ENCODE results near the gene C10orf90. TPM values are rescaled to one million over a fixed set of nuclear protein-coding genes. Genes with fewer than 3 reads are reported as not detected.

The C10orf90 gene
- total RNA-seq, 4 donors from 2014 or later: not detected

- no peak for TF ChIP-seq POLR2A (IDR thresholded peaks at IDR 0.05)
- TF ChIP-seq, protein P1, sequence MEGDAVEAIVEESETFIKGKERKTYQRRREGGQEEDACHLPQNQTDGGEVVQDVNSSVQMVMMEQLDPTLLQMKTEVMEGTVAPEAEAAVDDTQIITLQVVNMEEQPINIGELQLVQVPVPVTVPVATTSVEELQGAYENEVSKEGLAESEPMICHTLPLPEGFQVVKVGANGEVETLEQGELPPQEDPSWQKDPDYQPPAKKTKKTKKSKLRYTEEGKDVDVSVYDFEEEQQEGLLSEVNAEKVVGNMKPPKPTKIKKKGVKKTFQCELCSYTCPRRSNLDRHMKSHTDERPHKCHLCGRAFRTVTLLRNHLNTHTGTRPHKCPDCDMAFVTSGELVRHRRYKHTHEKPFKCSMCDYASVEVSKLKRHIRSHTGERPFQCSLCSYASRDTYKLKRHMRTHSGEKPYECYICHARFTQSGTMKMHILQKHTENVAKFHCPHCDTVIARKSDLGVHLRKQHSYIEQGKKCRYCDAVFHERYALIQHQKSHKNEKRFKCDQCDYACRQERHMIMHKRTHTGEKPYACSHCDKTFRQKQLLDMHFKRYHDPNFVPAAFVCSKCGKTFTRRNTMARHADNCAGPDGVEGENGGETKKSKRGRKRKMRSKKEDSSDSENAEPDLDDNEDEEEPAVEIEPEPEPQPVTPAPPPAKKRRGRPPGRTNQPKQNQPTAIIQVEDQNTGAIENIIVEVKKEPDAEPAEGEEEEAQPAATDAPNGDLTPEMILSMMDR (IDR thresholded peaks at IDR 0.05): no peak
- H3K4me3 ChIP-seq: no peak overlapping the region
- no peaks in the 10 kb centered on the region for H3K36me3 ChIP-seq
- no peaks in the 10 kb centered on the region for H3K9me3 ChIP-seq
- DNase-seq: no peak
- no peaks in the 10 kb centered on the region for H3K27me3 ChIP-seq
- no peaks in the 10 kb centered on the region for H3K4me1 ChIP-seq
- H3K27ac ChIP-seq: no peak overlapping the region
Measured at GRCh38 chr10:126659750-126660149, 10.7 kb downstream of the C10orf90 start.

- H3K27ac ChIP-seq: no peak overlapping the region
- TF ChIP-seq, protein P1 (IDR thresholded peaks at IDR 0.05): no peak
- no peak for TF ChIP-seq POLR2A (IDR thresholded peaks at IDR 0.05)
- no peaks in the 10 kb centered on the region for H3K4me1 ChIP-seq
- no peaks in the 10 kb centered on the region for H3K27me3 ChIP-seq
- no peaks in the 10 kb centered on the region for H3K36me3 ChIP-seq
- no peak overlapping the region for H3K4me3 ChIP-seq
- H3K9me3 ChIP-seq: no peaks in the 10 kb centered on the region
- DNase-seq: no peak
Measured at GRCh38 chr10:126658928-126659327, 11.6 kb downstream of the C10orf90 start.

DNA sequence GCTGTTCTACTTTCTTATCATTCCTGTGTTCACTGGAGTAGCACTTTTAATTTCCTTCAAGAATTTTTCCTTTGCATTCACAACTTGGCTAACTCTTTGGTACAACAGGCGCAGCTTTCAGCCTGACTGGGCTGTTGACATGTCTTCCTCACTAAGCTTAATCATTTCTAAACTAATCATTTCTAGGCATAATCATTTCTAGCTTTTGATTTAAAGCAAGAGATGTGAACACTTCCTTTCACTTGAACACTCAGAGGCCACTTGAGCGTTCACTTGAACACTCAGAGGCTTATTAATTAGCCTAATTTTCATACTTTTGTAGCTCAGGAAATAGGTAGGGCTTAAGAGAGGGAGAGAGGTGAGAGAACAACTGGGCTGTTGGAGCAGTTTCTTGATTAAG lies 15.9 kb downstream of the C10orf90 start:
- TF ChIP-seq, protein P1 (IDR thresholded peaks at IDR 0.05): no peak
- TF ChIP-seq POLR2A (IDR thresholded peaks at IDR 0.05): no peak
- Histone ChIP-seq H3K9me3 (no peaks in the 10 kb centered on the region), H3K27ac (no peak overlapping the region)

GRCh38 chr10:126651467-126651866 lies 19.0 kb downstream of the C10orf90 start:
- no peak for TF ChIP-seq POLR2A (IDR thresholded peaks at IDR 0.05)
- TF ChIP-seq, protein P1 (IDR thresholded peaks at IDR 0.05): no peak
- no peak for DNase-seq
- Histone ChIP-seq H3K27me3 (no peaks in the 10 kb centered on the region), H3K4me3 (no peak overlapping the region), H3K9me3 (no peaks in the 10 kb centered on the region), H3K36me3 (no peaks in the 10 kb centered on the region), H3K27ac (no peak overlapping the region), H3K4me1 (no peaks in the 10 kb centered on the region)

More for the DNA sequence above, 15.9 kb downstream of the C10orf90 start:
- Histone ChIP-seq H3K4me1 (no peaks in the 10 kb centered on the region), H3K4me3 (no peak overlapping the region), H3K27me3 (no peaks in the 10 kb centered on the region), H3K36me3 (no peaks in the 10 kb centered on the region)
- DNase-seq: no peak

DNA sequence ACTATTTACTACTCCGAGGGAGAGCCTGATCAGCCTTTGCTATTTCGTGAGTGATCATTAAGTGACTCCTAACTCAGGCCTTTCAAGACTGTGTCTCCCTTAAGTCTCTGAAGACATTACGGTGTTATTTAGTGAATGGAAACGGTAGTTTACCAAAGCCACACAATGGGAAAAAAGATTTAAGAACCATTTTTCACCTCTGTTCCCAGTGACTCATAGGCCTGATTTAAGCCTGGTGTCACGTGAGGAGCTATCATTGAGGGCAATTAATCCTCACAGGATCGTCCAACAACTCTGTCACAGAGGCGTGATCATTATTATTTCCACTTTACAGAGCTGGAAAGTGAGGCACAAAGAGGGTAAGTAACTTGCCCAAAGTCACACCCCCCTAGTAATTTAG lies 20.3 kb downstream of the C10orf90 start:
- no peak for TF ChIP-seq POLR2A (IDR thresholded peaks at IDR 0.05)
- TF ChIP-seq, protein P1 (IDR thresholded peaks at IDR 0.05): no peak
- H3K36me3 ChIP-seq: no peaks in the 10 kb centered on the region
- H3K4me1 ChIP-seq: no peaks in the 10 kb centered on the region
- H3K27ac ChIP-seq: no peak overlapping the region
- DNase-seq: no peak
- H3K9me3 ChIP-seq: no peaks in the 10 kb centered on the region
- no peaks in the 10 kb centered on the region for H3K27me3 ChIP-seq
- no peak overlapping the region for H3K4me3 ChIP-seq

GRCh38 chr10:126647116-126647515 lies 23.4 kb downstream of the C10orf90 start:
- Histone ChIP-seq H3K4me1 (no peaks in the 10 kb centered on the region), H3K36me3 (no peaks in the 10 kb centered on the region), H3K4me3 (no peak overlapping the region), H3K9me3 (no peaks in the 10 kb centered on the region), H3K27ac (no peak overlapping the region), H3K27me3 (no peaks in the 10 kb centered on the region)
- DNase-seq: no peak
- TF ChIP-seq POLR2A (IDR thresholded peaks at IDR 0.05): no peak
- TF ChIP-seq, protein P1 (IDR thresholded peaks at IDR 0.05): no peak

All from Peyer's patch (tissue), 4 donors.